Naive thymus-derived CD8-positive, alpha-beta T cell (primary cell): ENCODE results near the gene NEDD4L. TPM values are rescaled to one million over a fixed set of nuclear protein-coding genes. Genes with fewer than 3 reads are reported as not detected.

Experiments
- ATAC-seq, 2 donors: fragments of 150-1000 bp; cut with Tn5 transposase in 1 of 2; sonication (Bioruptor Pico), chemical (Tn5 transposase) in 1 of 2; 1 replicate in 1 of 2; 2 replicates in 1 of 2; pipeline ENCODE4 v1.10.0; 2021; ENCODE audit warnings: mild to moderate bottlenecking in 2 of 2, moderate library complexity in 2 of 2
- POLR2A ChIA-PET: fragments of 350-600 bp; sonication (Branson Sonifier 250); formaldehyde crosslinking; loops from one replicate; lab custom pipeline; 2021; ENCODE audit warnings: antibody characterized with exemption; lab: Charles Lee
- DNase-seq, 10 donors: peaks; one replicate each; pipeline versions ENCODE4 v3.0.0 to v3.0.0-alpha.2; 2020 to 2022
- H3K27ac Mint-ChIP-seq, 10 donors: one replicate each; pipeline ENCODE4 v1.8.0; 2020 to 2022; ENCODE audit warnings: mild to moderate bottlenecking in 10 of 10, mixed read lengths in 10 of 10, moderate library complexity in 4 of 10, inconsistent platforms in 1 of 10
- H3K27me3 Mint-ChIP-seq, 5 donors: one replicate each; pipeline ENCODE4 v1.8.0; 2021 to 2022; ENCODE audit warnings: mixed read lengths in 5 of 5
- H3K36me3 Mint-ChIP-seq, 3 donors: one replicate each; pipeline ENCODE4 v1.8.0; 2020 to 2022; ENCODE audit warnings: mixed read lengths in 3 of 3, mild to moderate bottlenecking in 2 of 3, inconsistent platforms in 1 of 3
- H3K4me1 Mint-ChIP-seq, 4 donors: one replicate each; pipeline ENCODE4 v1.8.0; 2021 to 2022; ENCODE audit warnings: mixed read lengths in 4 of 4
- H3K4me3 Mint-ChIP-seq, 10 donors: one replicate each; pipeline ENCODE4 v1.8.0; 2020 to 2022; ENCODE audit warnings: mild to moderate bottlenecking in 10 of 10, mixed read lengths in 10 of 10, moderate library complexity in 6 of 10, inconsistent platforms in 1 of 10
- H3K9me3 Mint-ChIP-seq, 9 donors: one replicate each; pipeline ENCODE4 v1.8.0; 2020 to 2022; ENCODE audit warnings: mixed read lengths in 9 of 9, mild to moderate bottlenecking in 3 of 9, inconsistent platforms in 1 of 9, moderate library complexity in 1 of 9
- polyA plus RNA-seq, 3 donors: library from polyadenylated mRNA; unstranded; fragments of 300-500 nt; fragmentation: Illumina TruSeq; gene quantifications; one replicate each; pipeline ENCODE4 v1.2.3, GENCODE V29; 2021
- total RNA-seq, 8 experiments: library from RNA in 2 of 8; stranded (reverse) in 2 of 8; gene quantifications; one replicate each; pipeline ENCODE4 v1.2.3 and lab custom pipeline; 2021 to 2026

The NEDD4L gene
- total and polyA plus RNA-seq, 5 experiments from 2014 or later, result 1.5 to 6.5 (median 3.5) TPM

DNA sequence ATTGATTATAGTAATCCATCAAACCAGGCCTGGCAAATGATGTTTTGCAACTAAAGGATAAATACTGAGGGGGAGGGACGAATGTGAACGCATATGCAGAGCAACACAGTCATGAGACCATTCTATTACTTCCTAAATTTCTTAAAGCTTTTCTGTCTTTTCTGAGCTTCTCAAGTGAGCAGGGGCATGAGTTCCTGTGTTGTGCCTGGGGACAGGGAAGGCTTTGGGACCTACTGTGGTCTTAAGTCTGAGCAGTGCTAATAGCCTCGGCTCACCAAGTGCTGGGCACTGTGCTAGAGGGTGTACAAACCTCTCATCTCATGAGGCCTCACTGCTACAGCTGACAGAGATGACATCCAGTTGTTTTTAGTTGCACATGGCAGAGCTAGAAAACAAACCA, 182.4 kb downstream of the NEDD4L start:
- ATAC-seq, result no peak
- no peak for DNase-seq
- Mint-ChIP-seq H3K27me3 (peaks cover 0 to 1% (median 0%) of the 10 kb centered on the region in 5 donors), H3K9me3 (peaks cover 0 to 2% (median 0%) of the 10 kb centered on the region in 9 donors), H3K27ac (no peak overlapping the region), H3K4me1 (peaks cover 0 to 17% (median 2%) of the 10 kb centered on the region in 4 donors), H3K36me3 (no peaks in the 10 kb centered on the region), H3K4me3 (no peak overlapping the region)
- POLR2A ChIA-PET, result no interaction called here

DNA sequence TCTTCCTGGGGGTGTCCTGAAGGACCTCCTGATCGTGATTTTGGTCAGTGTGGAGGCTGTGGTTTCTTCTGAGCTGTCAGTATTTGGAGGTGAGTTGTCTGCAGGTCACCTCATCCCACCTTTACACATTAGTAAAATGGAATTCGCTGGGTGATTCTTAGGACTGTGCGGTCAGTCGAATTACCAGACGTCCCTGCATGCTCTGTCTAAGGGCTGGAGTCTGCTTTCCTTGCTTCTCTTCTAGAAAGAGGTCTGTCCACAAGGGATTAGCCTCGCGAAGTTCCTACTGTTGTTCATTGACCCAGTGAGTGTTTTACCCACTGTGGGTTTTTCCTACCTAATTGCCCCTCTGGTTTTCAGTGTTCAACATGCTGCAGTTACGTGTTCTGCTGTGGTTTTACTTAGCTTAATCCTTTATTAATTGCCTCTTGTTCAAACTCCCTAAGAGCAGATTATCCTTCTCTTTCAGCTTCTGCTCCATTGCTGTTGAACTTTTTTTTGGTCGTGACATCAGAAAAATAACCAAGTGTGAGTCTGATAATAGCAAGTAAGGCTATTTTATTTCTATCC, 183.4 kb downstream of the NEDD4L start:
- Mint-ChIP-seq H3K4me1 (peaks cover 0 to 17% (median 2%) of the 10 kb centered on the region in 4 donors), H3K27me3 (peaks cover 0 to 1% (median 0%) of the 10 kb centered on the region in 5 donors), H3K9me3 (peaks cover 0 to 2% (median 0%) of the 10 kb centered on the region in 9 donors), H3K36me3 (no peaks in the 10 kb centered on the region), H3K4me3 (no peak overlapping the region), H3K27ac (peak overlapping the region in 1 of 10 donors; percentile 27)
- ATAC-seq (no peak), DNase-seq (no peak)
- POLR2A ChIA-PET, result no interaction called here

DNA sequence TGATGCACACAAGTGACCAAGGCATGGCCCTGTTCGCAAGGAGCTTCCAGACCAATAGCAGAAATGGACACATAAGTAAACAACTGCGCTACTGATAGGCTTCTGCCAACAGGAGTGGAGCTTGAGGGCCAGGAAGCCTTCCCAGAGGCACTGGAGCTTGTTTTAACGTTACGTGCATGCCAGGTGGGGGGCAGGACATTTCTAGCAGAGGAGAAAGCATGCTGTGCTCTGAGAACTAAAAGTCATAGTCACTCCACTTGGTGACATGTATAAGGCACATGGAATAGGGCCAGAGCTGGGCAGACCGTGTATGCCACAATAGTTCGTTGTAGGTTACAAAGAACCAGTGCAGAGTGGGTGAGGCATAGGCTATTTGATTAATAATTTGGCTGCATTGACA, 184.2 kb downstream of the NEDD4L start:
- H3K4me3 Mint-ChIP-seq, result no peak overlapping the region
- ATAC-seq, result no peak
- DNase-seq, result no peak
- POLR2A ChIA-PET, result no interaction called here
- peaks cover 0 to 2% (median 0%) of the 10 kb centered on the region in 9 donors for H3K9me3 Mint-ChIP-seq
- H3K27ac Mint-ChIP-seq, result no peak overlapping the region
- peaks cover 0 to 1% (median 0%) of the 10 kb centered on the region in 5 donors for H3K27me3 Mint-ChIP-seq
- peaks cover 0 to 17% (median 1%) of the 10 kb centered on the region in 4 donors for H3K4me1 Mint-ChIP-seq
- peaks cover 0 to 1% (median 0%) of the 10 kb centered on the region in 3 donors for H3K36me3 Mint-ChIP-seq

GRCh38 chr18:58228762-58229161, 184.7 kb downstream of the NEDD4L start:
- no peak for ATAC-seq
- Mint-ChIP-seq H3K27me3 (peaks cover 0 to 1% (median 0%) of the 10 kb centered on the region in 5 donors), H3K36me3 (peaks cover 0 to 2% (median 0%) of the 10 kb centered on the region in 3 donors), H3K9me3 (peaks cover 0 to 6% (median 1%) of the 10 kb centered on the region in 9 donors), H3K27ac (no peak overlapping the region), H3K4me1 (peaks cover 0 to 17% (median 1%) of the 10 kb centered on the region in 4 donors), H3K4me3 (no peak overlapping the region)
- POLR2A ChIA-PET, result no interaction called here
- DNase-seq, result no peak

- Mint-ChIP-seq H3K4me1 (peaks cover 0 to 14% (median 1%) of the 10 kb centered on the region in 4 donors), H3K36me3 (peaks cover 0 to 2% (median 0%) of the 10 kb centered on the region in 3 donors), H3K27me3 (peaks cover 0 to 1% (median 0%) of the 10 kb centered on the region in 5 donors), H3K9me3 (peaks cover 0 to 9% (median 2%) of the 10 kb centered on the region in 9 donors), H3K27ac (no peak overlapping the region), H3K4me3 (no peak overlapping the region)
- DNase-seq (no peak), ATAC-seq (no peak)
- POLR2A ChIA-PET, result no interaction called here
Measured at GRCh38 chr18:58229162-58229561, 185.1 kb downstream of the NEDD4L start.

DNA sequence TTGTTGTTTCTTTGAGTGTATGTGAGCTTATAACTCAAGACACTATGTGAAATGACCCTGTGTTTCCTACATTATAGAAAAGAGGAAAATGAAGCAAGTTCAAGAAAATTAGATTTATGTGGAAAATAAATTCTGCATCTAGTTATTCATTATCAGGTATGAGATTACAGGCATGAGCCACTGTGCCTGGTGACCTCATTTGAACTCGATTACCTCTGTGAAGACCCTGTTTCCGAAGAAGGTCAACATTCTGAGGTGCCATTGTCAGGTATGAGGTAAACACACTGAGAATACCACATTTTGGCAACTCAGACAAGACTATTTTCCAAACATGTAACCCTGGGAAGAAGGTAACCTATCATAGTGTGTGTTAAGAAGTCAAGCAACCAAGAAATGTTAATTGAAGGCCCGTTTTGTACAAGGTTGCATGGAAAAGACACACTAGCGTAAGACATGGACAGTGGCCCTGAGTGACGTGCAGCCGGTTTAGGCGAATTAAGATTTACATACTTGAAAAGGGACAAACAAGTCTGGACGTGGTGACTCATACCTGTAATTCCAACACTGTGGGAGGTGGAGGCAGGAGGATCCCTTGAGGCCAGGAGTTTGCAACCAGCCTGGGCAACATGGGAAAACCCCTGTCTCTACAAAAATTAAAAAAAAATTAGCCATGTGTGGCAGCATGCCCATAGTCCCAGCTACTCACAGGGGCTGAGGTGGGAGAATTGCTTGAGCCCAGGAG, 186.6 kb downstream of the NEDD4L start:
- Mint-ChIP-seq H3K27ac (no peak overlapping the region), H3K4me3 (no peak overlapping the region), H3K36me3 (peaks cover 0 to 2% (median 0%) of the 10 kb centered on the region in 3 donors), H3K27me3 (peaks cover 0 to 1% (median 0%) of the 10 kb centered on the region in 5 donors), H3K9me3 (peaks cover 0 to 9% (median 2%) of the 10 kb centered on the region in 9 donors), H3K4me1 (peaks cover 0 to 4% (median 0%) of the 10 kb centered on the region in 4 donors)
- DNase-seq (no peak), ATAC-seq (no peak)
- POLR2A ChIA-PET, result no interaction called here

DNA sequence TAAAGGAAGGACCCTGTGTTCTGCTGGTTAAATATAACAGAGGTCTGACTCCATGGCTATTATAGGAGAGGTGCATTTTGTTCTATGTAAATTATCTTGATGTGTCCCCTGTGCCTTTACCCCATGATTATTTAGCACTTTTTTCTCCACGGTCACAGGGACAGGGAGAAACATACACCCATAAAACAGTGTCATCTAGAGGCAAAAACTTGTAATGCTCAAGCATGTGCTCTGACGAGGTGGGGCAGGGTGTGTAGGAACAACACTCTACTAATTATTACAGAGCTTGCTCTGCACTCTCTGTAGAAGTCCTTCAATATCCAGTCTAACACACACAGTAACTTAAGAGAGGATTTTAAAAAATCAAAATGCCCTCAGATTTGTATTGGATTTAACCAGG, 187.9 kb downstream of the NEDD4L start:
- Mint-ChIP-seq H3K9me3 (peaks cover 0 to 9% (median 2%) of the 10 kb centered on the region in 9 donors), H3K27ac (no peak overlapping the region), H3K36me3 (peaks cover 0 to 2% (median 0%) of the 10 kb centered on the region in 3 donors), H3K4me1 (peaks cover 0 to 4% (median 0%) of the 10 kb centered on the region in 4 donors), H3K27me3 (peaks cover 0 to 1% (median 0%) of the 10 kb centered on the region in 5 donors), H3K4me3 (no peak overlapping the region)
- no peak for ATAC-seq
- POLR2A ChIA-PET, result no interaction called here
- no peak for DNase-seq

- no peak for ATAC-seq
- H3K4me3 Mint-ChIP-seq, result no peak overlapping the region
- peaks cover 0 to 9% (median 3%) of the 10 kb centered on the region in 9 donors for H3K9me3 Mint-ChIP-seq
- peaks cover 0 to 2% (median 0%) of the 10 kb centered on the region in 3 donors for H3K36me3 Mint-ChIP-seq
- no peak for DNase-seq
- no peak overlapping the region for H3K27ac Mint-ChIP-seq
- POLR2A ChIA-PET, result no interaction called here
- H3K27me3 Mint-ChIP-seq, result peaks cover 0 to 1% (median 0%) of the 10 kb centered on the region in 5 donors
- H3K4me1 Mint-ChIP-seq, result peaks cover 0 to 4% (median 0%) of the 10 kb centered on the region in 4 donors
Measured at GRCh38 chr18:58232668-58233067, 188.6 kb downstream of the NEDD4L start.

DNA sequence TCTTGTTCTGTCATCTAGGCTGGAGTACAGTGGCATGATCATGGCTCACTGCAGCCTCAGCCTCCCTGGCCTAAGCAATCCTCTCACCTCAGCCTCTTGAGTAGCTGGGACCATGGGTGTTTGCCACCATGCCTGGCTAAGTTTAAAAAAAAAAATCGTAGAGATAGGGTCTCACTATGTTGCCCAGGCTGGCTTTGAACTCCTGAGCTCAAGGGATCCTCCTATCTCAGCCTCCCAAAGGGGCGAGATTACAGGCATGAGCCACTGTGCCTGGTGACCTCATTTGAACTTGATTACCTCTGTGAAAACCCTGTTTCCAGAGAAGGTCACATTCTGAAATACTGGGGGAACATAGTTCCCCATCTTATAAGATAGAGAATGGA, 190.3 kb downstream of the NEDD4L start:
- peaks cover 0 to 4% (median 0%) of the 10 kb centered on the region in 4 donors for H3K4me1 Mint-ChIP-seq
- peaks cover 0 to 2% (median 0%) of the 10 kb centered on the region in 3 donors for H3K36me3 Mint-ChIP-seq
- POLR2A ChIA-PET, result no interaction called here
- DNase-seq, result no peak
- H3K4me3 Mint-ChIP-seq, result no peak overlapping the region
- no peak for ATAC-seq
- H3K27me3 Mint-ChIP-seq, result peaks cover 0 to 1% (median 0%) of the 10 kb centered on the region in 5 donors
- H3K27ac Mint-ChIP-seq, result no peak overlapping the region
- H3K9me3 Mint-ChIP-seq, result peaks cover 0 to 9% (median 3%) of the 10 kb centered on the region in 9 donors

GRCh38 chr18:58235001-58235436, 191.0 kb downstream of the NEDD4L start:
- no peak for ATAC-seq
- Mint-ChIP-seq H3K36me3 (peaks cover 0 to 2% (median 0%) of the 10 kb centered on the region in 3 donors), H3K4me3 (no peak overlapping the region), H3K4me1 (peaks cover 0 to 4% (median 0%) of the 10 kb centered on the region in 4 donors), H3K27ac (no peak overlapping the region), H3K9me3 (peaks cover 0 to 9% (median 3%) of the 10 kb centered on the region in 9 donors), H3K27me3 (peaks cover 0 to 1% (median 0%) of the 10 kb centered on the region in 5 donors)
- POLR2A ChIA-PET, result no interaction called here
- DNase-seq, result no peak

- POLR2A ChIA-PET, result no interaction called here
- Mint-ChIP-seq H3K4me1 (no peaks in the 10 kb centered on the region), H3K4me3 (no peak overlapping the region), H3K36me3 (no peaks in the 10 kb centered on the region), H3K9me3 (peaks cover 0 to 2% (median 0%) of the 10 kb centered on the region in 9 donors), H3K27me3 (no peaks in the 10 kb centered on the region), H3K27ac (no peak overlapping the region)
- ATAC-seq (no peak), DNase-seq (no peak)
Measured at GRCh38 chr18:58239879-58240278, 195.9 kb downstream of the NEDD4L start.

DNA sequence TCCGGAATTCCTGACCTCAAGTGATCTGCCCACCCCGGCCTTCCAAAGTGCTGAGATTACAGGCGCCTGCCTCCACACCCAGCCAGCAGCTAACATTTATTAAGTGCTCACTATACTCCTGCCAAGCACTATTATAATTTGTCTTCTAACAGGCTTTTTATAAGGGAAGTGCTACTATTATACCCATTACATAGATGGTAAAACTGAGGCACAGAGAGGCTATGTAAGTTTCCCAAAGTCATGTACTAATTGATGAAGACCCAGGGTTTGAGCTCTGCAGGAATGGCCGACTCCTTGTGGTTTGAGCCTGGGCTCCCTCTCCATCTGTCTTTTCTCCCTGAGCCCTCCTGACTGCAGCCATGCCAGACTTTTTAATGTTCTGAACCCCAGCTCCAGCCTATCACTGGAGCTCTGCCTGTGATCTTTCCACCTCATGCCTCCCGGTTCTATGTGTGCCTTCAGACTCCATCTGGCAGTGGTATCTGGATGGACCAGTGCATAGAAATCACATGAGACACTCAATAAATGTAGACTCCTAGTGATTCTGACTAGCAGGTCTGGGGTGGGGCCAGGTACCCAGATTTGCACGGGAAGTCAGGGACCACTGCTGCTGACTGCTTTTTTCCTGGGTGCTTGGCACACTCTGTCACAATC, 197.1 kb downstream of the NEDD4L start:
- Mint-ChIP-seq H3K4me3 (no peak overlapping the region), H3K9me3 (peaks cover 0 to 2% (median 0%) of the 10 kb centered on the region in 9 donors), H3K4me1 (no peaks in the 10 kb centered on the region), H3K27ac (no peak overlapping the region), H3K27me3 (no peaks in the 10 kb centered on the region), H3K36me3 (no peaks in the 10 kb centered on the region)
- POLR2A ChIA-PET, result interaction anchor here (0.6 kb wide), 1 partner anchor 767 kb away, joined by 3 read pairs; no protein-coding TSS in a partner anchor
- DNase-seq, result no peak
- ATAC-seq, result no peak
